GM18502 (cell line): ENCODE results near the gene PGLYRP2.

Source experiments
- ATAC-seq: cut with Tn5 transposase; IDR thresholded peaks from one replicate; pipeline ENCODE4 v1.9.1; 2021; ENCODE audit warnings: mild to moderate bottlenecking; ENCODE audit not compliant: unreplicated experiment, poor library complexity

PGLYRP2 gene

GRCh38 chr19:15443325-15443724 is 36.0 kb downstream of the PGLYRP2 start:
- ATAC-seq, result no peak

DNA sequence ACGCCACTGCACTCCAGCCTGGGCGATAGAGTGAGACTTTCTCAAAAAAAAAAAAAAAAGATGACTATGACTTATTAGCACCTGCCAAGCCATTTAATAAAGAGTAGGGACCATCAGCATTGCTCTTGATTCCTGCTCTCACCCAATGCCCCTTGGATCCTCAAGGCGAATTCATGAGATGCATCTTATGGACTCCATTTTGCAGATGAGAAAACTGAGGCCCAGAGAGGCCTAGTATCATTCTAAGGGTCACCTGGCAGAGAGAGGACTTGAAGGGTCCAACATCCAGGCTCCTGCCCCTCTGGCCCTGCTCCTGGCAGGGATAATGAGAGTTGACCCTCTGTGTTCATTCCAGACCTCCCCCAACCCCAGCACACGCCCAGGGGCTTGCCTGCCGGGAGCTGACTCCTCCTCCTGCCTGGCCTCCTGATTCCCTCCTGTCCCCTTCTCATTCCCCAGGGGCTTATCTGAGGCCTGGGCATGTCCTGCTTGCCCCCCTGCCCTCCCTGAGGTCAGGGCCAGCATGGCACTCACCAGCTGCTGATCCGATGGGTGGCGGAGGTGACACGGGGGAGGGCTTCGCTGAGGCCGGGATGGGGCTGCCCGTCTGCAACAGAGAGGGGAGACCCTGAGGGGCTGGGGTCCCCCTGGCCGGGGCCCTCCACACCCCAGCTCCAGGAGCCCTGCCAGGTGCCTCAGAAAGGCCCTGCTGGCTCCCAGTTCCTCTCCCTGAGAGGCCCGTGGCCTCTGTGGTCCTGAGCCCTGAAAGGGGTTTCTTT is 37.0 kb downstream of the PGLYRP2 start:
- no peak for ATAC-seq

- ATAC-seq, result no peak
These were observed 38.0 kb downstream of the PGLYRP2 start for GRCh38 chr19:15441317-15441716.

- no peak for ATAC-seq
These were observed 39.3 kb downstream of the PGLYRP2 start for GRCh38 chr19:15439821-15440641.

- ATAC-seq, result no peak
These were observed 40.1 kb downstream of the PGLYRP2 start for GRCh38 chr19:15439078-15439799.

- no peak for ATAC-seq
These were observed 40.7 kb downstream of the PGLYRP2 start for GRCh38 chr19:15438577-15438976.

DNA sequence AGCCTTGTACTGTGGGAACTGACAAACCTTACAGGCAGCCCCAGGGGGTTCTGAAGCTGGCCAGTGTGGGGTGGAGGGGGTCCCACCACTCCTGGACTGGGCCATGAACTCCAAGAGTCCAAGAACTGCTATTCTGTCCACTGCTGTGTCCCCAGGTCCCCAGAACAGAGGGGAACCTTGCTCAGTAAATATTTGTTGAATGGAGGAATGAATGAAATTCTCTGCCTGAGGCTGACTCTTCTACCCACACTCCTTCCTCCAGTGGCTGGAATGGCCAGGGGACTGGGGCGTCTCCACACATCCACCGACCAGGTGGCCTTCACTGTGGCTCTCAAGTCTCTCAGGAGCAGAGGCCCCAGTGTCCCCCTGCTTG is 41.2 kb downstream of the PGLYRP2 start:
- no peak for ATAC-seq

GRCh38 chr19:15437355-15438123 is 41.8 kb downstream of the PGLYRP2 start:
- ATAC-seq, result no peak

DNA sequence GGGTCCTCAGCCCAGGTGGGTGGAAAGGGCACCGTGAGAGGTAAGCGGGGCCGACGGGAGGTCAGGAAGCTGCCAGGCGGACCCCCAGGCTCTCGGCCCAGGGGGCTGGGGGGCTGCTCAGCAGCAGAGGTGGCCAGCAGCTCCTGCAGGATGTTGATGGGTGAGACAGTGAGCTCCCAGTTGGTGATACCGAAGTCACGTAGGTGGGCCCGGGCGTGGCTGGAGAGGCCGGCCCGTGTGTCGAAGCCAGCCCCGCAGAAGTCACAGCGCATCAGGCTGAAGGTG is 42.5 kb downstream of the PGLYRP2 start:
- ATAC-seq, result no peak

DNA sequence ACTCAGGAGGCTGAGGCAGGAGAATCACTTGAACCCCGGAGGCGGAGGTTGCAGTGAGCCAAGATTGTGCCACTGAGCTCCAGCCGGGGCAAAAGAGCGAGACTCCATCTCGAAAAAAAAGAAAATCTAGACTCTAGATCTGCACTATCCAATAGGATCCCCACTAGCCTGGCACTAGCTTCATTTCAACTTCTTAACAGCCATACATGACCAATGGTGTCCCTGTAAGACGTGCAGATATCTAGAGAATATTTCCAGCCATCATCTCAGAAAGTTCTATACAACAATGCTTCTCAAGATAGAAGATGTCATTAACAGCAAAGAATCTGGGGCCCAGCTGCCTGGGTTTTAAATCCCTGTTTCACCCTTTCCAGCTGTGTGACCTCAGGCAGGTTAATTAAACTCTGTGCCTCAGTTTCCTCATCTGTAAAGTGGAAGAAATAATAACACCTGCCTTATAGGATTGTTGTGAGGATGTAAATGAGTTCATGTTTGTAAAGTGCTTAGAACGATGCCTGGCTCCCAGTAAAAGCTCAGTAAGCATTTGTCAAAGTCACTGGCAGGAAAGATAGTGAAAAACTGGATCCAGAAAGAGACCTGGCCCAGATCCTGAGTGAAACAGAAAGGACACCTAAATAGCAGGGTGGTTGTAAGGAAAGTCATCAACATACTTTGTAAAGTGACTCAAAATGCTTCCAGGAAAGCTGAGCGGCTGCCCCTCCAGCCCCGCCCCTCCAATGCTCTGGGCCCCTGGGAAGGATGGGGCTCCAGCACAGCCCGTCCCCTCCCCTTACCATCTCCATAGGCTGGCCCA is 43.1 kb downstream of the PGLYRP2 start:
- ATAC-seq, result no peak

GRCh38 chr19:15433519-15434069 is 45.7 kb downstream of the PGLYRP2 start:
- ATAC-seq, result no peak

DNA sequence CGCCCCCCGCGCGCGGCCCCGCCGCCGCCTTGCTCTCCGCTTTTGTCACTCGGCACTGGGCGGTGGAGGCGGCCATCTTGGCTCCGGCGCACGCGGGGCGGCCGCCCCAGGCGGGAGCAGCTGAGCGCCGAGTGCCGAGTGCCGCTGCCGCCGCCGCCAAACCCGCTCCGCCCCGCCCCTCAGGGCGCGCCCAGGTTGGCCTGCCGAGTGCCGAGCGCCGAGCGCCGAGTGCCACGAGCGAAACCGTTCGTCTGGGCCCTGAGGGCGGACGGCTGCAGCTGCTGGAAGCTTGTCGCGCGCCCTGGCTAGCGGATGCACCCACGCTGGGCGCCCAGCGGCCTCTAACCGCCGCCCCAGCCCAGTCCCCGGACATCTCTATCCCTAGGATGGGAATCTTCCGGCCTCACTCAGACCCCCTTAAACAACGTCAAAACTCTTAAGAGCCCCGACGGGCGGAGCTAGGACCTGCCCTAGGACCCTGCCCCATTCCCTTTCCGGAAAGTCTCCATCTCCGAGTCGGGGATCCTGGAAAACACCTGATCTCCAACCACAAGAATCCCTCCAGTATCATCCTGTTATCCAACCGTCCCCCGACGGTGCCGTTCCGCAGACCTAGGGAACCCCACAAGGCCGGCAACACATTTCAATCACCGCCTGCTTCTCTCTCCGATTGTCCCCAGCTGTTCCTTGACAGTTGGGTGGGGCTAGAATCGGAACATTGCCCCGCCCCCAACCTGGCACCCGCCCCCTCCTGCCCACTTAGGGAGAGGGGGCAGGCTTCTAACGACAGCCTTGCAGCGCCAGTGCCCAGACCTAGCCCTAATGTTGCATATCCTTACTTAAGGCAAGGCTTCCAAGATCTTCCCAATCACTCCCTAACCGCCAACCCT is 46.4 kb downstream of the PGLYRP2 start:
- ATAC-seq, result peak; percentile 79

DNA sequence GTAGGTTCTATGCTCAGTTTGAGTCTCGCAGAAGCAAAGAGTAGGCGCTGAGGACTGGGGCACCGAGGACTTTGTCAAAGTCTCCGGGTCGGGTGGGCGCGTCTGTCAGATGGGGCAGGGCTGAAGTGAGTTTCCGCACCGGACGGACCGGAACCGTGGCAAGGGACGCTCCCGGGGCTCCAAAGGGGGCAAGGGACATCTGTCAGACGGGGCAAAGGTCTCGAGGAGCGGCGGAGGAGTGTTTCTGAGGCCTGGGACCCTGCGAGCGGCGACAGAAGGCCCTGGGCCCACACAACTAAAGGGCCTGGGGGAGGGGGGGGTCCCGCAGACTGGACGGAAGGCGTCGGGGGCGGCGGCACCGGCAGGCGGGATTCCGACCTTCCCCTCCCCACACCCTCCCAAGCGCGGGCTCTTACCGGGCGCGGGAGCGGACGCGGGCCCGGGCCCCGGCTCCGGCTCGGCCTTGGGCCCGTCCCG is 47.2 kb downstream of the PGLYRP2 start:
- no peak for ATAC-seq

GRCh38 chr19:15431396-15432017 is 47.8 kb downstream of the PGLYRP2 start:
- no peak for ATAC-seq

DNA sequence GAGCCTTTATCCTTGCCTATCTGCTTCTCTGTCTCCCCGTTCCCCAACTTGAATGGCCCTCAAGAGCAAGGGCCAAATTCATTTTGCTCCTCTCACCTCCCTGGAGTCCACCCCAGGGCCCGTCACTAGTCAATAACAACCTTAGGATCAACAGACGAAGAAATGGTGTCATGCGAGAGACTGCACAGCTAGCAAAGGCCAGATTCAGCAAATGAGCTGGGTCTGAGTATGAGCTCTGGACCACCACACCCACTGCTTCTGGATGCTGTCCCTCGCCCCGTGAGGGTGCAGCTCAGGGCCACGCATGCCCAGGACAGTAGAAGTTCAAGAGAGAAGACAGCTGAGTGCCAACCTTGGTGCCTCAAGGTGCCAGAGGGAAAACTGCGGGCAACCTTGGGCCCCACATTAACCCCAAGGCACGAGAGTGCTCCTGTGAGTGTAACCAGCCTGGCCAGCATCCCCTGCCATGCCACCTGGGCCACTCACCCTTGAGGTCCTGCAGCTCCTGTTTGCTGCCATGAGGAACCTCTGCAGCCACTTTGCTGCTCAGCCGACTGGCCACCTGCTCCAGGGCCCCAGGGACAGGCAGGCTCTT is 48.7 kb downstream of the PGLYRP2 start:
- no peak for ATAC-seq

GRCh38 chr19:15429825-15430467 is 49.4 kb downstream of the PGLYRP2 start:
- no peak for ATAC-seq
